HepG2 (cell line): ENCODE data around the gene PLSCR3. TPM values are rescaled to one million over a fixed set of nuclear protein-coding genes. Genes with fewer than 3 reads are reported as not detected.

Experiments used
- ARNT ChIP-seq: fragments of 450-650 bp; IDR thresholded peaks from 2 replicates; pipeline ENCODE4 v1.6.1; 2017
- ATF7-NPFF ChIP-seq: sonication (generic); formaldehyde crosslinking; IDR thresholded peaks from 2 replicates; pipeline ENCODE4 v1.8.1; 2023; ENCODE audit warnings: mild to moderate bottlenecking, low read depth, missing genetic modification reagents, moderate library complexity
- CEBPZ ChIP-seq: IDR thresholded peaks from 2 replicates; pipeline ENCODE4 v1.6.1; 2012; ENCODE audit warnings: low read length, improper control_type of control experiment
- CERS6 ChIP-seq: sonication (generic); formaldehyde crosslinking; IDR thresholded peaks from 2 replicates; pipeline ENCODE4 v1.5.0; 2020; ENCODE audit warnings: missing genetic modification reagents
- CHD2 ChIP-seq: IDR thresholded peaks from 2 replicates; pipeline ENCODE4 v1.6.1; 2011; ENCODE audit warnings: low read depth, low read length, improper control_type of control experiment
- DNMT3B ChIP-seq: conservative IDR thresholded peaks from 2 replicates; pipeline ENCODE4 v1.6.1; 2016; ENCODE audit warnings: missing biosample characterization, control low read depth
- DRAP1 ChIP-seq: IDR thresholded peaks from 2 replicates; pipeline ENCODE4 v1.6.1; 2016; ENCODE audit warnings: missing genetic modification reagents, missing compliant biosample characterization
- EHMT2 ChIP-seq: fragments of 200-600 bp; sonication (generic); IDR thresholded peaks from 2 replicates; pipeline ENCODE4 v1.7.0; 2017; ENCODE audit warnings: antibody characterized with exemption, low read depth, low read length, borderline replicate concordance
- HNF4G ChIP-seq, 2 experiments: sonication (generic) in 1 of 2; formaldehyde crosslinking in 1 of 2; IDR thresholded peaks; 2 replicates each; pipeline versions ENCODE4 v1.4.0 to v1.6.1; 2011 to 2020; ENCODE audit warnings: borderline replicate concordance in 2 of 2, low read depth in 2 of 2, mild to moderate bottlenecking in 2 of 2, low read length in 1 of 2, missing genetic modification reagents in 1 of 2, moderate library complexity in 1 of 2
- IKZF5 ChIP-seq: IDR thresholded peaks from 2 replicates; pipeline ENCODE4 v1.6.1; 2018; ENCODE audit warnings: missing genetic modification reagents, mild to moderate bottlenecking, missing compliant biosample characterization
- KLF9 ChIP-seq: IDR thresholded peaks from 2 replicates; pipeline ENCODE4 v1.6.1; 2016; ENCODE audit warnings: low read depth
- MATR3 ChIP-seq: sonication (generic); formaldehyde crosslinking; IDR thresholded peaks from 2 replicates; pipeline ENCODE4 v1.4.0; 2020; ENCODE audit warnings: missing genetic modification reagents
- NFYC ChIP-seq: IDR thresholded peaks from 2 replicates; pipeline ENCODE4 v1.6.1; 2016; ENCODE audit warnings: missing genetic modification reagents, missing compliant biosample characterization
- SKI ChIP-seq: fragments of 450-650 bp; IDR thresholded peaks from one replicate; pipeline ENCODE4 v1.6.1; 2018; ENCODE audit warnings: mild to moderate bottlenecking; ENCODE audit not compliant: partially characterized antibody
- SOX5 ChIP-seq: IDR thresholded peaks from 2 replicates; pipeline ENCODE4 v1.6.1; 2016; ENCODE audit warnings: borderline replicate concordance
- WIZ ChIP-seq: sonication (generic); formaldehyde crosslinking; IDR thresholded peaks from 2 replicates; pipeline ENCODE4 v1.5.1; 2020; ENCODE audit warnings: mild to moderate bottlenecking, missing genetic modification reagents
- ZBTB3 ChIP-seq: sonication (generic); formaldehyde crosslinking; IDR thresholded peaks from 2 replicates; pipeline ENCODE4 v1.4.0; 2020; ENCODE audit warnings: low read depth, mild to moderate bottlenecking, moderate library complexity, missing genetic modification reagents, borderline replicate concordance
- ZBTB44 ChIP-seq: sonication (generic); formaldehyde crosslinking; IDR thresholded peaks from 2 replicates; pipeline ENCODE4 v1.4.0; 2020; ENCODE audit warnings: missing genetic modification reagents
- ZNF510 ChIP-seq: sonication (generic); formaldehyde crosslinking; IDR thresholded peaks from 2 replicates; pipeline ENCODE4 v1.4.0; 2020; ENCODE audit warnings: low read depth, mild to moderate bottlenecking, missing genetic modification reagents
- ZNF563 ChIP-seq: sonication (generic); formaldehyde crosslinking; IDR thresholded peaks from 2 replicates; pipeline ENCODE4 v1.8.0; 2022; ENCODE audit warnings: mild to moderate bottlenecking, moderate library complexity, missing genetic modification reagents
- ZNF629 ChIP-seq: sonication (generic); formaldehyde crosslinking; conservative IDR thresholded peaks from 2 replicates; pipeline ENCODE4 v1.5.0; 2020; ENCODE audit warnings: missing genetic modification reagents
- ZNF879 ChIP-seq: sonication (generic); formaldehyde crosslinking; IDR thresholded peaks from 2 replicates; pipeline ENCODE4 v1.8.1; 2023; ENCODE audit warnings: missing genetic modification reagents
- ZSCAN20 ChIP-seq: sonication (generic); formaldehyde crosslinking; IDR thresholded peaks from 2 replicates; pipeline ENCODE4 v1.4.0; 2020; ENCODE audit warnings: missing genetic modification reagents, mild to moderate bottlenecking, borderline replicate concordance
- polyA plus RNA-seq, 8 experiments: library from polyadenylated mRNA; depleted of rRNA in 3 of 8; stranded (reverse) in 7 of 8; unstranded in 1 of 8; fragments of >200 nt; fragmentation: Illumina TruSeq in 4 of 8; extraction: Trizol in 4 of 8; gene quantifications; 2 replicates each; pipeline versions ENCODE4 v1.2.1 to v1.2.3, GENCODE V29; 2011 to 2016; ENCODE audit warnings: low read depth in 4 of 8, missing spikeins in 1 of 8, mixed read lengths in 1 of 8; ENCODE audit not compliant: insufficient read depth in 1 of 8
- total RNA-seq, 5 experiments: library from RNA; depleted of rRNA; stranded (reverse); fragments of >200 nt; fragmentation: Illumina TruSeq; extraction: Trizol; gene quantifications; 2 replicates each; pipeline ENCODE4 v1.2.3, GENCODE V29; 2016; ENCODE audit warnings: low read depth in 1 of 5

PLSCR3 gene
- total and polyA plus RNA-seq, 2 of the 13 experiments (the other 11 are each of a cell fraction or from before 2014, with no cell fraction given), result 5.6 to 6.2 TPM

- no peak for TF ChIP-seq CEBPZ
- TF ChIP-seq DRAP1, result peak; percentile 85
- no peak for TF ChIP-seq CHD2
- no peak for TF ChIP-seq ZBTB3
- TF ChIP-seq ZBTB44, result no peak
- TF ChIP-seq ARNT, result no peak
- TF ChIP-seq ZNF629 (CRISPR knock-in tag), result no peak
- TF ChIP-seq WIZ (CRISPR knock-in tag), result no peak
- TF ChIP-seq ZNF563 (CRISPR knock-in tag), result no peak; the same call in 1 of the 2 replicates
- TF ChIP-seq EHMT2, result no peak
- TF ChIP-seq SKI, result no peak
- no peak for TF ChIP-seq CERS6 (CRISPR knock-in tag)
- TF ChIP-seq DNMT3B (CRISPR knock-in tag), result no peak
- no peak for TF ChIP-seq IKZF5 (CRISPR knock-in tag)
- TF ChIP-seq ZNF879 (CRISPR knock-in tag), result 0 out of 2 replicates have a peak, but pooled peaks have one; percentile 57
- TF ChIP-seq KLF9 (CRISPR knock-in tag), result no peak
- TF ChIP-seq NFYC (CRISPR knock-in tag), result no peak
- peak; percentile 41; the same call in 1 of the 2 replicates for TF ChIP-seq ZNF510 (CRISPR knock-in tag)
- no peak for TF ChIP-seq SOX5
- TF ChIP-seq MATR3, result no peak
- TF ChIP-seq ATF7-NPFF, result 0 out of 2 replicates have a peak, but pooled peaks have one; percentile 49
- 0 out of 2 replicates have a peak, but pooled peaks have one; percentile 27 for TF ChIP-seq ZSCAN20 (CRISPR knock-in tag)
- TF ChIP-seq HNF4G (IDR thresholded peaks at IDR 0.05; ENCODE audit: borderline replicate concordance, low read depth, low read length), result no peak
- no peak; the same call in 1 of the 2 replicates for TF ChIP-seq HNF4G (CRISPR knock-in tag; IDR thresholded peaks at IDR 0.05; ENCODE audit: borderline replicate concordance, low read depth)
These were observed 13.3 kb downstream of the PLSCR3 start, which contains the start of gene TNK1 (continued) for GRCh38 chr17:7380855-7381683.
